MM.1S (cell line): ENCODE measurements around the gene RECQL.
"Not testable (repeated sequence)": the region's sequence is repeated elsewhere in the genome, so short reads cannot be mapped to it uniquely, and the experiment has no call there.

Experiments used
- EZH2phosphoT487 ChIP-seq: fragments of 300-600 bp; sonication (generic); IDR thresholded peaks from 2 replicates; pipeline ENCODE4 v1.6.1; 2018; ENCODE audit warnings: antibody characterized with exemption, low read length
- TF ChIP-seq, protein P1 (sequence below): fragments of 300-600 bp; sonication (generic); IDR thresholded peaks from 2 replicates; pipeline ENCODE4 v1.5.1; 2016; ENCODE audit warnings: antibody characterized with exemption, low read length, mixed read lengths

DNA sequence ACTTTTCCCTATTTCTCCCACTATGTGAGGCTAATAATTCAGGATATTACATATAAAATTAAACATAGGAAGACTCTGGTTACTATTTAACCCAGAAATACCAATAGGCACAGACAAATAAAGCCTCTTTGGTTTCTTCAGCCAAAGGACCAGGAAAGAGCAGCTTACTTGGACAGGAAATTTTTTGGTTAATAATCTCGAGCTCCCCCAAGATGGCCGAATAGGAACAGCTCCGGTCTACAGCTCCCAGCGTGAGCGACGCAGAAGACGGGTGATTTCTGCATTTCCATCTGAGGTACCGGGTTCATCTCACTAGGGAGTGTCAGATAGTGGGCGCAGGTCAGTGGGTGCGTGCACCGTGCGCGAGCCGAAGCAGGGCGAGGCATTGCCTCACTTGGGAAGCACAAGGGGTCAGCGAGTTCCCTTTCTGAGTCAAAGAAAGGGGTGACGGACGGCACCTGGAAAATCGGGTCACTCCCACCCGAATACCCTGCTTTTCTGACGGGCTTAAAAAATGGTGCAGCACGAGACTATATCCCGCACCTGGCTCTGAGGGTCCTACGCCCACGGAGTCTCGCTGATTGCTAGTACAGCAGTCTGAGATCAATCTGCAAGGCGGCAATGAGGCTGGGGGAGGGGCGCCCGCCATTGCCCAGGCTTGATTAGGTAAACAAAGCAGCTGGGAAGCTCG lies 82.3 kb downstream of the RECQL start:
- TF ChIP-seq, protein P1, sequence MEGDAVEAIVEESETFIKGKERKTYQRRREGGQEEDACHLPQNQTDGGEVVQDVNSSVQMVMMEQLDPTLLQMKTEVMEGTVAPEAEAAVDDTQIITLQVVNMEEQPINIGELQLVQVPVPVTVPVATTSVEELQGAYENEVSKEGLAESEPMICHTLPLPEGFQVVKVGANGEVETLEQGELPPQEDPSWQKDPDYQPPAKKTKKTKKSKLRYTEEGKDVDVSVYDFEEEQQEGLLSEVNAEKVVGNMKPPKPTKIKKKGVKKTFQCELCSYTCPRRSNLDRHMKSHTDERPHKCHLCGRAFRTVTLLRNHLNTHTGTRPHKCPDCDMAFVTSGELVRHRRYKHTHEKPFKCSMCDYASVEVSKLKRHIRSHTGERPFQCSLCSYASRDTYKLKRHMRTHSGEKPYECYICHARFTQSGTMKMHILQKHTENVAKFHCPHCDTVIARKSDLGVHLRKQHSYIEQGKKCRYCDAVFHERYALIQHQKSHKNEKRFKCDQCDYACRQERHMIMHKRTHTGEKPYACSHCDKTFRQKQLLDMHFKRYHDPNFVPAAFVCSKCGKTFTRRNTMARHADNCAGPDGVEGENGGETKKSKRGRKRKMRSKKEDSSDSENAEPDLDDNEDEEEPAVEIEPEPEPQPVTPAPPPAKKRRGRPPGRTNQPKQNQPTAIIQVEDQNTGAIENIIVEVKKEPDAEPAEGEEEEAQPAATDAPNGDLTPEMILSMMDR, result not testable (repeated sequence)
- not testable (repeated sequence) for TF ChIP-seq EZH2phosphoT487
